SK-N-SH treated with all-trans-retinoic acid at 6 μM for 48 hours (cell line): ENCODE data around the gene DPYSL3.

Experiments used
- ATAC-seq: fragments of 200-7000 bp; cut with Tn5 transposase; 3 replicates; pipeline ENCODE4 v1.9.1; 2020; ENCODE audit warnings: mild to moderate bottlenecking, moderate library complexity
- ARNTL ChIP-seq: fragments of 450-650 bp; formaldehyde crosslinking; IDR thresholded peaks from 2 replicates; pipeline ENCODE4 v1.5.0; 2020; ENCODE audit warnings: low read depth, mild to moderate bottlenecking, moderate library complexity, borderline replicate concordance
- CREB5 ChIP-seq: fragments of 250-450 bp; sonication (Bioruptor Pico); IDR thresholded peaks from 2 replicates; pipeline ENCODE4 v1.5.1; 2020; ENCODE audit warnings: low read depth, mild to moderate bottlenecking, moderate library complexity
- ZNF565 ChIP-seq: fragments of 450-650 bp; formaldehyde crosslinking; conservative IDR thresholded peaks from 2 replicates; pipeline ENCODE4 v1.5.0; 2020; ENCODE audit warnings: low read depth, mild to moderate bottlenecking, moderate library complexity
- ZNF70 ChIP-seq: fragments of 450-650 bp; formaldehyde crosslinking; IDR thresholded peaks from 2 replicates; pipeline ENCODE4 v1.5.0; 2020; ENCODE audit warnings: mild to moderate bottlenecking, moderate library complexity

DPYSL3 gene

GRCh38 chr5:147340941-147341340 lies 168.9 kb downstream of the DPYSL3 start:
- TF ChIP-seq ZNF70 (no peak), ARNTL (CRISPR knock-in tag) (no peak), CREB5 (CRISPR knock-in tag) (no peak), ZNF565 (CRISPR knock-in tag) (no peak)
- no peak for ATAC-seq
